HFFc6 (cell line): Measurements from ENCODE around the gene PEMT. TPM values are rescaled to one million over a fixed set of nuclear protein-coding genes. Genes with fewer than 3 reads are reported as not detected.
"Not testable (repeated sequence)": the region's sequence is repeated elsewhere in the genome, so short reads cannot be mapped to it uniquely, and the experiment has no call there.

Experiments used
- DNase-seq: peaks from one replicate; pipeline ENCODE4 v3.0.0-alpha.2; 2018
- H3K27ac Mint-ChIP-seq: 2 replicates; pipeline ENCODE4 v1.8.0; 2020; ENCODE audit warnings: mild to moderate bottlenecking, mixed read lengths
- H3K27me3 Mint-ChIP-seq: 2 replicates; pipeline ENCODE4 v1.8.0; 2021; ENCODE audit warnings: mild to moderate bottlenecking, moderate library complexity, mixed read lengths; ENCODE audit not compliant: insufficient read depth
- H3K36me3 Mint-ChIP-seq: 2 replicates; pipeline ENCODE4 v1.8.0; 2021; ENCODE audit warnings: low read depth, mixed read lengths
- H3K4me1 Mint-ChIP-seq: 2 replicates; pipeline ENCODE4 v1.8.0; 2020; ENCODE audit warnings: low read depth, mixed read lengths
- H3K4me3 Mint-ChIP-seq: 2 replicates; pipeline ENCODE4 v1.8.0; 2020; ENCODE audit warnings: mild to moderate bottlenecking, moderate library complexity, mixed read lengths
- H3K9me3 Mint-ChIP-seq: 2 replicates; pipeline ENCODE4 v1.8.0; 2020; ENCODE audit warnings: mild to moderate bottlenecking, mixed read lengths
- total RNA-seq, 6 experiments: library from RNA; stranded (reverse); fragmentation: NEBNext Ultra II Directional; extraction: Animal tissue kit (Norgen Biotek cat#: 25700); gene quantifications; 2 replicates in 1 of 6; 3 replicates in 5 of 6; pipeline ENCODE4 v1.2.3, GENCODE V29; 2021
- TF ChIP-seq, protein P1 (sequence below): fragments of 200-600 bp; sonication (generic); IDR thresholded peaks from 2 replicates; pipeline ENCODE4 v1.5.0; 2021; ENCODE audit warnings: antibody characterized with exemption, mild to moderate bottlenecking

Gene PEMT
- total RNA-seq, 6 experiments from 2014 or later = 33.0 to 49.2 (median 44.0) TPM

GRCh38 chr17:17635126-17635525, 43.6 kb upstream of the PEMT start:
- no peak overlapping the region for H3K4me3 Mint-ChIP-seq
- H3K4me1 Mint-ChIP-seq = no peaks in the 10 kb centered on the region
- peaks cover 41% of the 10 kb centered on the region for H3K27me3 Mint-ChIP-seq
- TF ChIP-seq, protein P1, sequence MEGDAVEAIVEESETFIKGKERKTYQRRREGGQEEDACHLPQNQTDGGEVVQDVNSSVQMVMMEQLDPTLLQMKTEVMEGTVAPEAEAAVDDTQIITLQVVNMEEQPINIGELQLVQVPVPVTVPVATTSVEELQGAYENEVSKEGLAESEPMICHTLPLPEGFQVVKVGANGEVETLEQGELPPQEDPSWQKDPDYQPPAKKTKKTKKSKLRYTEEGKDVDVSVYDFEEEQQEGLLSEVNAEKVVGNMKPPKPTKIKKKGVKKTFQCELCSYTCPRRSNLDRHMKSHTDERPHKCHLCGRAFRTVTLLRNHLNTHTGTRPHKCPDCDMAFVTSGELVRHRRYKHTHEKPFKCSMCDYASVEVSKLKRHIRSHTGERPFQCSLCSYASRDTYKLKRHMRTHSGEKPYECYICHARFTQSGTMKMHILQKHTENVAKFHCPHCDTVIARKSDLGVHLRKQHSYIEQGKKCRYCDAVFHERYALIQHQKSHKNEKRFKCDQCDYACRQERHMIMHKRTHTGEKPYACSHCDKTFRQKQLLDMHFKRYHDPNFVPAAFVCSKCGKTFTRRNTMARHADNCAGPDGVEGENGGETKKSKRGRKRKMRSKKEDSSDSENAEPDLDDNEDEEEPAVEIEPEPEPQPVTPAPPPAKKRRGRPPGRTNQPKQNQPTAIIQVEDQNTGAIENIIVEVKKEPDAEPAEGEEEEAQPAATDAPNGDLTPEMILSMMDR = no peak
- H3K9me3 Mint-ChIP-seq = peaks cover 14% of the 10 kb centered on the region
- H3K27ac Mint-ChIP-seq = no peak overlapping the region
- DNase-seq = no peak
- H3K36me3 Mint-ChIP-seq = peaks cover 8% of the 10 kb centered on the region; the same call in 1 of the 2 replicates

DNA sequence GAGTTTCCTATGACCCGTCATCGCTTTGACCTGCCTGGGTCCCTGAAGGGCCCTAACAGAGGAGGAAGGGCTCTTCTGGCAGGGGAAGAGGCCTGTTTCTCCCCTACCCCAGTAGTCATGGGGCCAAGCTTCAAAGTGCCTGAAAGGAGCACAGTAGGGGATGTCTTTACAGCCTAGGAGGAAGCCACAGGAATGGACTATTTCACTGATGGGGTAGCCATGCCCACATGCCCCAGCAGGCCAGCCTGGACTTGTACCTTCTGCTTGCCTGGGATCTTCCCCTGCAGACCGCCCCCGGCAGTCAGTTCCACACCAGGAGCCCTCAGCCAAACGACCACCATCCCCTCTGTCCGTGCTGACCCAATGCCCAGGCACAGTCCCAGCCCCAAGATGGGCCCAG, 41.8 kb upstream of the PEMT start:
- peaks cover 4% of the 10 kb centered on the region; the same call in 1 of the 2 replicates for H3K4me1 Mint-ChIP-seq
- TF ChIP-seq, protein P1 = no peak
- H3K27me3 Mint-ChIP-seq = peaks cover 47% of the 10 kb centered on the region
- H3K36me3 Mint-ChIP-seq = peaks cover 8% of the 10 kb centered on the region; the same call in 1 of the 2 replicates
- DNase-seq = no peak
- no peak overlapping the region for H3K4me3 Mint-ChIP-seq
- H3K9me3 Mint-ChIP-seq = peaks cover 14% of the 10 kb centered on the region
- H3K27ac Mint-ChIP-seq = no peak overlapping the region

DNA sequence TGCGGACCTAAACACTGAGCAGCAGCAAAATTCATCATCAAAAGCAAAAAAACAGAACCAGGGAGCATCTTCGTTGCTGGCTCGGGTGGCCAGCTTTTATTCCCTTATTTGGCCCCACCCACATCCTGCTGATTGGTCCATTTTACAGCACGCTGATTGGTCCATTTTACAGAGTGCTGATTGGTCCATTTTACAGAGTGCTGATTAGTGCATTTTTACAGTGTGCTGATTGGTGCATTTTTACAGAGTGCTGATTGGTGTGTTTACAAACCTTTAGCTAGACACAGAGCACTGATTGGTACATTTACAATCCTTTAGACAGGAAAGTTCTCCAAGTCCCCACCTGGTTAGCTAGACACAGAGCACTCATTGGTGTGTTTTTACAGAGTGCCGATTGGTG, 41.2 kb upstream of the PEMT start:
- peaks cover 14% of the 10 kb centered on the region for H3K9me3 Mint-ChIP-seq
- not testable (repeated sequence) for DNase-seq, H3K27ac Mint-ChIP-seq, H3K4me1 Mint-ChIP-seq, H3K36me3 Mint-ChIP-seq, H3K4me3 Mint-ChIP-seq
- H3K27me3 Mint-ChIP-seq = peaks cover 46% of the 10 kb centered on the region

GRCh38 chr17:17628388-17629008, 37.0 kb upstream of the PEMT start:
- H3K36me3 Mint-ChIP-seq = peaks cover 8% of the 10 kb centered on the region; the same call in 1 of the 2 replicates
- H3K9me3 Mint-ChIP-seq = peaks cover 10% of the 10 kb centered on the region
- H3K4me1 Mint-ChIP-seq = peaks cover 9% of the 10 kb centered on the region
- TF ChIP-seq, protein P1 = no peak
- peak overlapping the region; percentile 76 for H3K4me3 Mint-ChIP-seq
- DNase-seq = no peak
- peaks cover 36% of the 10 kb centered on the region for H3K27me3 Mint-ChIP-seq
- H3K27ac Mint-ChIP-seq = no peak overlapping the region

GRCh38 chr17:17626840-17627239, 35.3 kb upstream of the PEMT start:
- Mint-ChIP-seq H3K27ac (no peak overlapping the region), H3K27me3 (peaks cover 30% of the 10 kb centered on the region), H3K4me1 (peaks cover 10% of the 10 kb centered on the region)

GRCh38 chr17:17626151-17626805, 34.8 kb upstream of the PEMT start:
- Mint-ChIP-seq H3K4me3 (no peak overlapping the region), H3K27me3 (peaks cover 28% of the 10 kb centered on the region), H3K9me3 (no peaks in the 10 kb centered on the region), H3K4me1 (peaks cover 10% of the 10 kb centered on the region), H3K27ac (no peak overlapping the region), H3K36me3 (no peaks in the 10 kb centered on the region)
- DNase-seq = no peak
- TF ChIP-seq, protein P1 = no peak

More at GRCh38 chr17:17626840-17627239, 35.3 kb upstream of the PEMT start:
- Mint-ChIP-seq H3K36me3 (no peaks in the 10 kb centered on the region), H3K9me3 (no peaks in the 10 kb centered on the region), H3K4me3 (no peak overlapping the region)
- TF ChIP-seq, protein P1 = no peak
- no peak for DNase-seq
